Parathyroid adenoma (tissue), 2 donors: Measurements from ENCODE around the gene RPH3AL.

ENCODE experiments used
- H2AFZ ChIP-seq: fragments of 300-600 bp; sonication (generic); one replicate; pipeline ENCODE4 v1.7.0; 2017; ENCODE audit warnings: antibody characterized with exemption, mild to moderate bottlenecking
- H3K27ac ChIP-seq: fragments of 300-600 bp; sonication (generic); one replicate; pipeline ENCODE4 v1.7.0; 2017
- H3K27me3 ChIP-seq: fragments of 300-600 bp; sonication (generic); one replicate; pipeline ENCODE4 v1.7.0; 2017; ENCODE audit warnings: low read length; ENCODE audit not compliant: control insufficient read depth, insufficient read depth
- H3K36me3 ChIP-seq: fragments of 300-600 bp; sonication (generic); one replicate; pipeline ENCODE4 v1.7.0; 2017; ENCODE audit warnings: low read length; ENCODE audit not compliant: control insufficient read depth, insufficient read depth
- H3K4me1 ChIP-seq: fragments of 300-600 bp; sonication (generic); one replicate; pipeline ENCODE4 v1.7.0; 2017; ENCODE audit warnings: control low read depth
- H3K4me2 ChIP-seq: fragments of 300-600 bp; sonication (generic); one replicate; pipeline ENCODE4 v1.7.0; 2017; ENCODE audit warnings: low read length
- H3K4me3 ChIP-seq: fragments of 300-600 bp; sonication (generic); one replicate; pipeline ENCODE4 v1.7.0; 2017; ENCODE audit warnings: low read depth, low read length
- H3K79me2 ChIP-seq: fragments of 300-600 bp; sonication (generic); one replicate; pipeline ENCODE4 v1.7.0; 2017; ENCODE audit warnings: control low read depth
- H3K9ac ChIP-seq: fragments of 300-600 bp; sonication (generic); one replicate; pipeline ENCODE4 v1.7.0; 2017; ENCODE audit warnings: mild to moderate bottlenecking
- H3K9me3 ChIP-seq: fragments of 300-600 bp; sonication (generic); one replicate; pipeline ENCODE4 v1.7.0; 2017; ENCODE audit warnings: low read length; ENCODE audit not compliant: control insufficient read depth
- CTCF ChIP-seq: fragments of 300-600 bp; sonication (generic); IDR thresholded peaks from one replicate; pipeline ENCODE4 v1.7.0; 2017; ENCODE audit warnings: antibody characterized with exemption, mild to moderate bottlenecking
- donor health status: primary hyperparathyroidism.

Gene RPH3AL

GRCh38 chr17:325270-326009 lies 27.2 kb downstream of the RPH3AL start:
- Histone ChIP-seq H3K79me2 (no peaks in the 10 kb centered on the region), H3K4me2 (no peak overlapping the region), H3K27ac (no peak overlapping the region), H3K36me3 (no peaks in the 10 kb centered on the region), H3K4me3 (no peak overlapping the region), H3K9ac (no peak overlapping the region), H3K9me3 (no peaks in the 10 kb centered on the region), H3K27me3 (no peaks in the 10 kb centered on the region), H2AFZ (no peak overlapping the region), H3K4me1 (no peaks in the 10 kb centered on the region)
- no peak for TF ChIP-seq CTCF

- Histone ChIP-seq H3K36me3 (no peaks in the 10 kb centered on the region), H3K27ac (no peak overlapping the region), H3K4me1 (no peaks in the 10 kb centered on the region), H3K4me3 (no peak overlapping the region), H3K9ac (no peak overlapping the region), H3K27me3 (no peaks in the 10 kb centered on the region), H3K79me2 (no peaks in the 10 kb centered on the region), H3K9me3 (no peaks in the 10 kb centered on the region), H3K4me2 (no peak overlapping the region), H2AFZ (no peak overlapping the region)
- no peak for TF ChIP-seq CTCF
Observed at GRCh38 chr17:323721-324571, 28.7 kb downstream of the RPH3AL start.

GRCh38 chr17:323181-323580 lies 29.4 kb downstream of the RPH3AL start:
- no peaks in the 10 kb centered on the region for H3K27me3 ChIP-seq
- no peak overlapping the region for H2AFZ ChIP-seq
- no peaks in the 10 kb centered on the region for H3K36me3 ChIP-seq
- H3K4me3 ChIP-seq = no peak overlapping the region
- no peaks in the 10 kb centered on the region for H3K79me2 ChIP-seq
- H3K27ac ChIP-seq = no peak overlapping the region
- no peak for TF ChIP-seq CTCF
- H3K9me3 ChIP-seq = no peaks in the 10 kb centered on the region
- no peaks in the 10 kb centered on the region for H3K4me1 ChIP-seq
- H3K9ac ChIP-seq = no peak overlapping the region
- H3K4me2 ChIP-seq = no peak overlapping the region

- no peaks in the 10 kb centered on the region for H3K36me3 ChIP-seq
Observed at GRCh38 chr17:322006-322780, 30.4 kb downstream of the RPH3AL start.

More at GRCh38 chr17:322006-322780, 30.4 kb downstream of the RPH3AL start:
- no peak overlapping the region for H3K4me2 ChIP-seq
- no peak overlapping the region for H2AFZ ChIP-seq
- no peak overlapping the region for H3K9ac ChIP-seq
- no peaks in the 10 kb centered on the region for H3K9me3 ChIP-seq
- TF ChIP-seq CTCF = no peak
- no peaks in the 10 kb centered on the region for H3K27me3 ChIP-seq
- H3K4me1 ChIP-seq = no peaks in the 10 kb centered on the region
- H3K4me3 ChIP-seq = no peak overlapping the region
- no peaks in the 10 kb centered on the region for H3K79me2 ChIP-seq
- no peak overlapping the region for H3K27ac ChIP-seq
